Activated CD4-positive, alpha-beta T cell treated with anti-CD3 and anti-CD28 coated beads, Interleukin-2, amount 10 ng/mL, durations not matched to agents 7 days and 5 days (primary cell): ENCODE results near the gene TMEM184B. TPM values are rescaled to one million over a fixed set of nuclear protein-coding genes. Genes with fewer than 3 reads are reported as not detected.
A peak's percentile ranks its signal among the peaks of the same experiment; 100 is the strongest.

Source experiments
- CTCF ChIA-PET: fragments of 350-600 bp; sonication (Branson Sonifier 250); formaldehyde crosslinking; loops from one replicate; lab custom pipeline; 2021; ENCODE audit warnings: antibody characterized with exemption; lab: Charles Lee
- POLR2A ChIA-PET: fragments of 350-600 bp; sonication (Branson Sonifier 250); formaldehyde crosslinking; loops from one replicate; lab custom pipeline; 2021; ENCODE audit warnings: antibody characterized with exemption; lab: Charles Lee
- DNase-seq: peaks from one replicate; pipeline ENCODE4 v3.0.0-alpha.2; 2020
- H3K27ac Mint-ChIP-seq: one replicate; pipeline ENCODE4 v1.8.0; 2021; ENCODE audit warnings: mild to moderate bottlenecking, moderate library complexity, mixed read lengths
- H3K27me3 Mint-ChIP-seq: one replicate; pipeline ENCODE4 v1.8.0; 2021; ENCODE audit warnings: mixed read lengths
- H3K36me3 Mint-ChIP-seq: one replicate; pipeline ENCODE4 v1.8.0; 2021; ENCODE audit warnings: low read depth, mixed read lengths
- H3K4me1 Mint-ChIP-seq: one replicate; pipeline ENCODE4 v1.8.0; 2021; ENCODE audit warnings: mixed read lengths
- H3K4me3 Mint-ChIP-seq: one replicate; pipeline ENCODE4 v1.8.0; 2021; ENCODE audit warnings: mild to moderate bottlenecking, moderate library complexity, mixed read lengths
- H3K9me3 Mint-ChIP-seq: one replicate; pipeline ENCODE4 v1.8.0; 2021; ENCODE audit warnings: mixed read lengths
- total RNA-seq, 2 experiments: library from RNA; stranded (reverse); gene quantifications; one replicate each; pipeline ENCODE4 v1.2.3, GENCODE V29; 2021

Gene TMEM184B
- total RNA-seq, 2 experiments from 2014 or later: 33.8 to 34.5 TPM

DNA sequence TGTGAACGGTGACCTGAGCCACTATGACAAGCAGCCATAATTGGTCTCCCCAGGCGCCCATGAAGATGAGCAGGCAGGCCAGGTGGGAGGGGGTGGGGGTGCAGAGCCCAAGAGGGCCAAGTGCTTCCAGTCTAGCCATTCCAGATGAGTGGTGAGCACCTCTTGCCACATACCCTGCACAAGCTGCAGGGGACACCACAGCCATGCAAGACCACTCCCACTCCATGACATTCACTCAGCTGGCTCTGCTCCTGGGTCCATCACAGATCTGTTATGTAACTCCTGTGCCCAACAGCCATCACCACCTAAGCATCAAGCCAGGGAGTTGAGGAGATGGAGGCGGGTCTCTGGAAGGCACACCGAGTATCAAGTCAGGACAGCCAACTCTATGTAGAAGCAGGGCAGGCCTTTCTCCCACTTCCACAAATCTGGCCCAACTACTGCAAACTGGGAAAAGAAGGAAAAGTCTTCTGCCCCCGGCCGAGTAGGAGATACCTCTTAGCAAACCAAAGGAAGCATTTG, 8.4 kb downstream of the TMEM184B start:
- Mint-ChIP-seq H3K4me3 (no peak overlapping the region), H3K27me3 (no peaks in the 10 kb centered on the region), H3K27ac (no peak overlapping the region), H3K9me3 (no peaks in the 10 kb centered on the region), H3K36me3 (peaks cover 10% of the 10 kb centered on the region), H3K4me1 (peaks cover 45% of the 10 kb centered on the region)
- no peak for DNase-seq
- ChIA-PET CTCF (interaction anchor here (0.6 to 1.0 kb wide), 2 partner anchors 58 to 77 kb away, joined by 3 to 4 read pairs; no protein-coding TSS in a partner anchor), POLR2A (no interaction called here)

- no peaks in the 10 kb centered on the region for H3K27me3 Mint-ChIP-seq
- H3K4me1 Mint-ChIP-seq: peaks cover 32% of the 10 kb centered on the region
- H3K27ac Mint-ChIP-seq: no peak overlapping the region
- H3K9me3 Mint-ChIP-seq: no peaks in the 10 kb centered on the region
- no peak overlapping the region for H3K4me3 Mint-ChIP-seq
- peak; percentile 47 for DNase-seq
- ChIA-PET POLR2A (no interaction called here), CTCF (interaction anchor here (1.0 kb wide), 1 partner anchor 153 kb away, joined by 3 read pairs; no protein-coding TSS in a partner anchor)
- peaks cover 8% of the 10 kb centered on the region for H3K36me3 Mint-ChIP-seq
Observed at GRCh38 chr22:38262051-38262795, 10.6 kb downstream of the TMEM184B start.

GRCh38 chr22:38260761-38261681, 11.8 kb downstream of the TMEM184B start:
- no peak overlapping the region for H3K4me3 Mint-ChIP-seq
- peaks cover 4% of the 10 kb centered on the region for H3K36me3 Mint-ChIP-seq
- H3K27ac Mint-ChIP-seq: peak overlapping the region; percentile 33
- H3K4me1 Mint-ChIP-seq: peaks cover 21% of the 10 kb centered on the region
- DNase-seq: no peak
- CTCF ChIA-PET: interaction anchor here (0.9 to 2.0 kb wide), 3 partner anchors 22 to 154 kb away, joined by 3 to 4 read pairs (median 3); no protein-coding TSS in a partner anchor
- POLR2A ChIA-PET: no interaction called here
- no peaks in the 10 kb centered on the region for H3K27me3 Mint-ChIP-seq
- H3K9me3 Mint-ChIP-seq: no peaks in the 10 kb centered on the region

- no peak overlapping the region for H3K27ac Mint-ChIP-seq
- POLR2A ChIA-PET: no interaction called here
- H3K4me3 Mint-ChIP-seq: no peak overlapping the region
- H3K27me3 Mint-ChIP-seq: no peaks in the 10 kb centered on the region
- CTCF ChIA-PET: interaction anchor here (1.2 to 1.6 kb wide), 2 partner anchors 16 to 119 kb away, joined by 3 to 4 read pairs; no protein-coding TSS in a partner anchor
- DNase-seq: no peak
- peaks cover 4% of the 10 kb centered on the region for H3K36me3 Mint-ChIP-seq
- H3K9me3 Mint-ChIP-seq: no peaks in the 10 kb centered on the region
- H3K4me1 Mint-ChIP-seq: peaks cover 12% of the 10 kb centered on the region
Observed at GRCh38 chr22:38259370-38259769, 13.4 kb downstream of the TMEM184B start.

GRCh38 chr22:38258895-38259294, 13.9 kb downstream of the TMEM184B start:
- POLR2A ChIA-PET: no interaction called here
- Mint-ChIP-seq H3K27me3 (no peaks in the 10 kb centered on the region), H3K9me3 (no peaks in the 10 kb centered on the region), H3K4me3 (no peak overlapping the region), H3K27ac (no peak overlapping the region), H3K4me1 (peaks cover 12% of the 10 kb centered on the region), H3K36me3 (peaks cover 4% of the 10 kb centered on the region)
- CTCF ChIA-PET: interaction anchor here (1.6 kb wide), 1 partner anchor 118 kb away, joined by 4 read pairs; no protein-coding TSS in a partner anchor
- no peak for DNase-seq

DNA sequence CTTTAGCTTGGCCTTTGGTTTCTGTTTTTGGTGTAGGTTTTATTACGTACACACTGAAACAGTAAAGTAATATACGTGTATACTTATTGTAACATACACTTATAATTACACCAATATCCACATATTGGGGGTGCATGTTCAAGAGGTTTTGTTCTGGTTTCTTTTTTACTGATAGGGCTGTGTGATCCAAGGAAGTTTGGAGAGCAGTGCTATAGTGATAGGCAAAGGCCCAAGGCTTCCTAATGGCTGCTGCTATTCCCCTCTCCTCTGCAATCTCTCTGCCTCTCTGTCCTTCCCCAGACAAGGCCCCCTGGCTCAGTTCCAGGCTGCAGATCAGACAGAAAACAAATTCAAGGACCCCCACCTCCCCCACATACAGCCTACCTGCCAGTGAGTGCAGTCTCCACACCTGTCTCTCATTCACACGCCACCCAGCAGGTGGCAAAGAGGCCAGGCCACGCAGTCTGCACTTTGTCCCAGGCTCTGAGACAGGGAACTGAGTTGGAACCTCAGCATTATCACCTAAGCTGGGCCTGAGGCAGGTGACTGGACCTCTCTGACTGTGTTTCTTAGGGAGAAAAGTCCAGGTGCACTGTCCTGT, 15.1 kb downstream of the TMEM184B start:
- DNase-seq: no peak
- CTCF ChIA-PET: interaction anchor here (0.6 to 1.1 kb wide), 2 partner anchors 10 to 13 kb away, joined by 3 to 10 read pairs; no protein-coding TSS in a partner anchor
- H3K27me3 Mint-ChIP-seq: no peaks in the 10 kb centered on the region
- peaks cover 9% of the 10 kb centered on the region for H3K4me1 Mint-ChIP-seq
- POLR2A ChIA-PET: no interaction called here
- H3K36me3 Mint-ChIP-seq: no peaks in the 10 kb centered on the region
- H3K27ac Mint-ChIP-seq: no peak overlapping the region
- no peaks in the 10 kb centered on the region for H3K9me3 Mint-ChIP-seq
- H3K4me3 Mint-ChIP-seq: no peak overlapping the region

DNA sequence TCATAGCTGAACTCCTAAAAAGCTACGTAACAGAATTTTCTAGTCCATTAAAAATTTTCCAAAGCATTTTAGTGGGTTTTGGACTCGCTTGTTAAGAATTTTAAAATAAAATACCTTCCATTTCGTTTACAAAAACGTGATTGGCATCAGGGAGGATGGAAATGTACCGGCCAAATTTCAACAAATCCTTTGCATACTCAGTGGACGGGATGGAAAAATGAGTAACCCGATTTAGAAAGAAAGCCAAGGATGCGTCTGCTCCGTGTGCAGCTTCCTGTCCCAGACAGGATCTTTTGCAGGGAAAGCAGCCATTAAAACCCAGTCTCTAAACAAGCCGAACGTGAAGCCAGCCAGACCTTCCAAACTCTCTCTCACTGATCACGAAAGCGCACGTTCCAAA, 15.6 kb downstream of the TMEM184B start:
- no peaks in the 10 kb centered on the region for H3K36me3 Mint-ChIP-seq
- H3K4me3 Mint-ChIP-seq: no peak overlapping the region
- H3K4me1 Mint-ChIP-seq: peaks cover 6% of the 10 kb centered on the region
- DNase-seq: no peak
- ChIA-PET POLR2A (no interaction called here), CTCF (interaction anchor here (0.7 to 1.1 kb wide), 2 partner anchors 10 to 324 kb away, joined by 4 to 10 read pairs; no protein-coding TSS in a partner anchor)
- H3K27me3 Mint-ChIP-seq: no peaks in the 10 kb centered on the region
- no peaks in the 10 kb centered on the region for H3K9me3 Mint-ChIP-seq
- H3K27ac Mint-ChIP-seq: no peak overlapping the region

- Mint-ChIP-seq H3K4me1 (peaks cover 4% of the 10 kb centered on the region), H3K27ac (no peak overlapping the region), H3K9me3 (no peaks in the 10 kb centered on the region), H3K36me3 (no peaks in the 10 kb centered on the region), H3K27me3 (no peaks in the 10 kb centered on the region), H3K4me3 (no peak overlapping the region)
- DNase-seq: no peak
- POLR2A ChIA-PET: no interaction called here
- CTCF ChIA-PET: no interaction called here
Observed at GRCh38 chr22:38255697-38256096, 17.1 kb downstream of the TMEM184B start.

GRCh38 chr22:38251341-38251692, 21.5 kb downstream of the TMEM184B start:
- CTCF ChIA-PET: no interaction called here

DNA sequence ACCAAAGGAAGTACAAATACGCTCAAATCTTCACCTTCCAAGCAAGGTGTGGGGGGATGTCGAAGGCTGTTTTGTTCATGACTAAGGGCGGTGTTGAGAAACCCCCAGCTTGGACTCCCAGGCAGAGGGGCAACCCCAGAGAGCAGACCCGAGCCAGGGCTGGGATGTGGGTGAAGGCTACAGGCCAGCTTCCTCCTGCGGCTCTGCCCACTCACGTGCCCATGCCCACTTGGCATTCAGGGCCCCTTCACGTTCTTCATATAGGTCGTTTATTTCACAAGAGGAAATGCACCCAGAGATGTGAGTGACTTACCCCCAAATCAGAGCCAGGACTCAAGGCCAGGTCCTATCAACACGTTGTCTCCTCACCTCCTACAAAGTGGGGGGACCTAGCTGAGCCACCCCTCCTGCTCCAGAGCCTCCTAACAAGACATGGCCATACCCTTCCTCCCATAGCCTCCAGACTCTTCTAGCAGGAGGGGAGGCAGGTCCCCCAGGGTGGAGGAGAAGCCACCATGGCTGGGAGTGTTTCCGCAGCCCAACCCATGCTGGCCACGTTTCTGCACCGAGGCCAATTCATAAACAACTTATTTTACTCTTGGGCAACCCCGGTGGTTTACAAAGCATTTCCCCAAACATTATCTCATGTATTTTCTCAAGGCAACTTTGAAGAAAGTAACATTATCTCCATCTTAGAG, 22.0 kb downstream of the TMEM184B start:
- ChIA-PET CTCF (no interaction called here), POLR2A (no interaction called here)
- H3K27me3 Mint-ChIP-seq: no peaks in the 10 kb centered on the region
- H3K36me3 Mint-ChIP-seq: peaks cover 2% of the 10 kb centered on the region
- H3K4me1 Mint-ChIP-seq: no peaks in the 10 kb centered on the region
- H3K9me3 Mint-ChIP-seq: no peaks in the 10 kb centered on the region
- DNase-seq: no peak
- no peak overlapping the region for H3K27ac Mint-ChIP-seq
- H3K4me3 Mint-ChIP-seq: no peak overlapping the region

More at GRCh38 chr22:38251341-38251692, 21.5 kb downstream of the TMEM184B start:
- Mint-ChIP-seq H3K27me3 (no peaks in the 10 kb centered on the region), H3K27ac (no peak overlapping the region), H3K4me1 (no peaks in the 10 kb centered on the region), H3K4me3 (no peak overlapping the region), H3K36me3 (peaks cover 2% of the 10 kb centered on the region), H3K9me3 (no peaks in the 10 kb centered on the region)
- POLR2A ChIA-PET: no interaction called here
- no peak for DNase-seq

DNA sequence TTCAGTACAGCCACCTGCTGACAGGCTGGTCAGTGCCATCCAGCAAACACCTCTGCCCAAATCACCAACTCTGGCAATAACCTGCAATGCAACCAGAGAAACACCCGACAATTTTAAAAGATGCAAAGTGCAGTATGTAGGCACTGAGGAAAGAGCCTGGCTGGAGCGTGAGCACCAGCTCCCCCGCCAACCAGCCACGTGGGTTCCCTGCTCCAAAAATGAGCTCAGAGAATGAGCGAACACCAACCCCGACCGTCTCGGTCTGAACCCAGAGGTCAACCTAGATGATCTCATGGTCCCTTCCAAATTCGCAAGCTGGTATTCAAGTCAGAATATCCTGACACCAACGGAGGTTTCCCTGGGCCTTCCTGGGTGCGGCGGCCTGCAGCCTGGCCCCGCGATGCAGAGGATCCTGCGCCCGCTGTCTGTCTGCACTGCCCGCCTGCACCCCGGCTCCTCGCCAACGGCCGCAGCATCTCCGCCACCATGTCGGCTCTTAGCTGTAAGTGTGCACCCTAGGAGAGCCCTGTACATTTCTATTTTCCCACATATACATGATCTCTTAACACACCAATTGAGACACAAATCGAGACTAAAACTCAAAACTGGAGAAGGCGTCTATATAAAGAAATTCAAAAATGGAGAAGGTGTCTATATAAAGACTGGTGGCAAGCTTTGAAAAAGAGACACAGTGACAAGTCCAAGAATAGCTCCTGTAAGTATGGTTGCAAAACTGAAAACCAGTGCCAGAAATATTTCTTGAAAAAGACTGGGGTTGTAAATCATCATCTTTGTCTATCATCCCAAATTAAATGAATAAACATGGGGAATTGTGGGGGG, 22.8 kb downstream of the TMEM184B start:
- no peaks in the 10 kb centered on the region for H3K9me3 Mint-ChIP-seq
- no peak for DNase-seq
- H3K27me3 Mint-ChIP-seq: no peaks in the 10 kb centered on the region
- H3K27ac Mint-ChIP-seq: no peak overlapping the region
- CTCF ChIA-PET: no interaction called here
- peaks cover 2% of the 10 kb centered on the region for H3K36me3 Mint-ChIP-seq
- POLR2A ChIA-PET: no interaction called here
- H3K4me3 Mint-ChIP-seq: no peak overlapping the region
- no peaks in the 10 kb centered on the region for H3K4me1 Mint-ChIP-seq
